HUES64 (cell line): ENCODE measurements around the gene TRMT1L.
A peak's percentile ranks its signal among the peaks of the same experiment; 100 is the strongest.

ENCODE experiments used
- H3K27ac ChIP-seq: 2 replicates; pipeline ENCODE4 v1.7.0; 2013; ENCODE audit warnings: low read depth, low read length, inconsistent platforms
- H3K27me3 ChIP-seq: 2 replicates; pipeline ENCODE4 v1.6.1; 2013; ENCODE audit warnings: mild to moderate bottlenecking, low read length; ENCODE audit not compliant: insufficient read depth
- H3K36me3 ChIP-seq: 2 replicates; pipeline ENCODE4 v1.6.1; 2013; ENCODE audit warnings: mild to moderate bottlenecking, low read length; ENCODE audit not compliant: insufficient read depth
- H3K4me1 ChIP-seq: 2 replicates; pipeline ENCODE4 v1.6.1; 2013; ENCODE audit warnings: mild to moderate bottlenecking, low read length, moderate library complexity; ENCODE audit not compliant: insufficient read depth
- H3K4me3 ChIP-seq: 2 replicates; pipeline ENCODE4 v1.5.1; 2013; ENCODE audit warnings: mild to moderate bottlenecking, low read length, moderate library complexity
- H3K9ac ChIP-seq: 2 replicates; pipeline ENCODE4 v1.6.1; 2013; ENCODE audit warnings: mild to moderate bottlenecking, low read depth, low read length
- H3K9me3 ChIP-seq: 2 replicates; pipeline ENCODE4 v1.6.1; 2013; ENCODE audit warnings: low read depth, low read length; ENCODE audit not compliant: insufficient read depth
- WGBS: fragments of 150-250, 120-280 bp; methylation state at CpG from one replicate; pipeline ENCODE4 v1.1.7; 2013; ENCODE audit warnings: missing lambda C conversion rate; 5-methylcytosine and 5-hydroxymethylcytosine counted together

TRMT1L gene

DNA sequence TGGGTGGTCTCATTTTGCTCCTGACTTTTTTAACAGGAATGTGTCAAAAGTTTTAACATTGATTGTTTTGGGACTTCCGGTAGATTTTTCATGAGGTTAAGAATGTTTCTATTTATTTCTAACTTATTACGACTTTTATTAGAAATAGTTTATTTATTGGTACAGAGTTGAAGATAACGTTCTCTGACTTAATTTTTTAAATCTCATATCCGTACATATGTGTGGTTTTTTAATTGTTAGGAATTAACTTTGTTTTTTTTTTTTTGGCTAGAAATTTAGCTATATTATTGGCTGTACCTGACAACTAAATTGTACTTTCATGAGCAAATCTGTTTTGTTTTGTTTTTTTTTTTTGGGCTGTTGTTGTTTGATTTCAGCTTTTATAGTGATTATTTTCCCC is 79.4 kb downstream of the TRMT1L start:
- WGBS = 100% methylated on average over 1 of the region's 4 CpGs
- Histone ChIP-seq H3K4me1 (peaks cover 38% of the 10 kb centered on the region), H3K36me3 (no peaks in the 10 kb centered on the region)

DNA sequence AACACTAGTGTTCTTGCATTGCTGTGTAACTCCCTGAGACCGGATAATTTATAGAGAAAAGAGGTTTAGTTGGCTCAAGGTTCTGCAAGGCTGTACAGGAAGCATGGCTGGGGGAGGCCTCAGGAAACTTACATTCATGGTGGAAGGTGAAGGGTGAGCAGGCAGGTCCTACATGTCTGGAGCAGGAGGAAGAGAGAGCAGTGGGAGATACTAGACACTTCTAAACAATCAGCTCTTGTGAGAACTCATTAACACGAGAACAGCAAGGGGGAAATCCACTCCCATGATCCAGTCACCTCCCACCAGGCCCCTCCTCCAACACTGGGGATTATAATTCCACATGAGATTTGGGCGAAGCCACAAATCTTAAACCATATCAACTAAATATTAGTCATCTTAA is 81.3 kb downstream of the TRMT1L start:
- Histone ChIP-seq H3K27me3 (no peaks in the 10 kb centered on the region), H3K4me1 (peaks cover 51% of the 10 kb centered on the region), H3K27ac (peak overlapping the region; percentile 60), H3K4me3 (no peak overlapping the region), H3K36me3 (no peaks in the 10 kb centered on the region), H3K9ac (0 out of 2 replicates have a peak overlapping the region, but pooled peaks have one; percentile 8), H3K9me3 (no peaks in the 10 kb centered on the region)
- 82% methylated on average over 3 of the region's 3 CpGs for WGBS

More for the DNA sequence above, 79.4 kb downstream of the TRMT1L start:
- Histone ChIP-seq H3K9me3 (no peaks in the 10 kb centered on the region), H3K4me3 (no peak overlapping the region), H3K27ac (no peak overlapping the region; the same call in 1 of the 2 replicates), H3K9ac (no peak overlapping the region), H3K27me3 (no peaks in the 10 kb centered on the region)

DNA sequence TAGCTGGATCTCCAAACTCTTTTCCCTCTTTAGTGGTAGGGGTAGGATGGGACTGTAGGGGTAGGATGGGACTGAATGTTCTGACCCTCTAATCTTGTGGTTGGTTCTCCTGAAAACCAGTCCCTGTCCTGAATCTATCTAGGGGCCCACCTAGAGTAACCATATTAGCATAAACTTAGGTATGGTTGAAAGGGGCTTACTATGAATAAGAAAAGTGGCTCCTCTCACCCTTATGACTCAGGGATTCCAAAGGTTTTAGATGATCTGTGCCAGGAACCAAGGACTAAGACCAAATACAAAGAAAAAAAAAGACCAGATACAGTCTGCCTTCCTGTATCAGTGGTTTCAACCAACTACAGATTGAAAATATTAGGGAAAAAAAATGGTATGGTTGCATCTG is 82.4 kb downstream of the TRMT1L start:
- Histone ChIP-seq H3K9ac (peak overlapping the region; percentile 35; the same call in 1 of the 2 replicates), H3K4me1 (peaks cover 59% of the 10 kb centered on the region), H3K27ac (peak overlapping the region; percentile 60), H3K27me3 (no peaks in the 10 kb centered on the region), H3K36me3 (no peaks in the 10 kb centered on the region), H3K9me3 (no peaks in the 10 kb centered on the region), H3K4me3 (peak overlapping the region; percentile 16; the same call in 1 of the 2 replicates)

- H3K36me3 ChIP-seq = no peaks in the 10 kb centered on the region
- H3K27ac ChIP-seq = peak overlapping the region; percentile 60
- H3K9me3 ChIP-seq = no peaks in the 10 kb centered on the region
- 96% methylated on average over 1 of the region's 2 CpGs for WGBS
- no peak overlapping the region for H3K4me3 ChIP-seq
- no peaks in the 10 kb centered on the region for H3K27me3 ChIP-seq
- peaks cover 59% of the 10 kb centered on the region for H3K4me1 ChIP-seq
- H3K9ac ChIP-seq = no peak overlapping the region
These were observed 83.0 kb downstream of the TRMT1L start for GRCh38 chr1:185073725-185074124.

GRCh38 chr1:185070051-185070450 is 86.7 kb downstream of the TRMT1L start:
- Histone ChIP-seq H3K9me3 (no peaks in the 10 kb centered on the region), H3K4me3 (no peak overlapping the region), H3K9ac (no peak overlapping the region), H3K27ac (peak overlapping the region; percentile 50; the same call in 1 of the 2 replicates), H3K27me3 (no peaks in the 10 kb centered on the region), H3K36me3 (peaks cover 7% of the 10 kb centered on the region; the same call in 1 of the 2 replicates), H3K4me1 (peaks cover 43% of the 10 kb centered on the region)

DNA sequence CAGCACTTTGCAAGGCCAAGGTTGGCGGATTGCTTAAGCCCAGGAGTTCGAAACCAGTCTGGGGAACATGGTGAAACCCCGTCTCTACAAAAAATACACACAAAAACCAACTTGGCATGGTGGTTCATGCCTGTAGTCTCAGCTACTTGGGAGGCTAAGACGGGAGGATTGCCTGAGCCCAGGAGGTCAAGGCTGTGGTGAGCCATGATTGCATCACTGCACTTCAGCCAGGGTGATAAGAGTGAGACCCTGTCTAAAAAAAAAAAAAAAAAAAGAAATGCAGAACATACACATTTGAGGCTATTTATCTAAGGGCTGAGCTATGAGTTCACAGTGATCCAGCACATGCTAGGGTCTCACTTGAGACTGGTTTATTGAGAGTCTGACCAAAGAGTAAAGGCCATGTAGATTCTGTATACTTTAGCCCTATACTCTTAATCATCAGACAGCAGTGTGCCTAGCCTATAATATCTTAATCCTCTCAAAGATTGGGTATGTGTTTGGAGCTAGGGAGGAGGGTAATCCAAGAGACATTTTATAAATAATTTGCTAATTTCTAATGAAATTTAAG is 87.5 kb downstream of the TRMT1L start:
- peaks cover 6% of the 10 kb centered on the region; the same call in 1 of the 2 replicates for H3K9me3 ChIP-seq
- H3K36me3 ChIP-seq = peaks cover 7% of the 10 kb centered on the region; the same call in 1 of the 2 replicates
- H3K4me1 ChIP-seq = peaks cover 36% of the 10 kb centered on the region
- no peak overlapping the region for H3K9ac ChIP-seq
- WGBS = 97% methylated on average over 4 of the region's 4 CpGs
- H3K27me3 ChIP-seq = no peaks in the 10 kb centered on the region
- H3K27ac ChIP-seq = no peak overlapping the region
- no peak overlapping the region for H3K4me3 ChIP-seq

- Histone ChIP-seq H3K27ac (no peak overlapping the region), H3K4me3 (no peak overlapping the region), H3K9me3 (peaks cover 15% of the 10 kb centered on the region), H3K36me3 (peaks cover 10% of the 10 kb centered on the region), H3K27me3 (no peaks in the 10 kb centered on the region), H3K9ac (no peak overlapping the region), H3K4me1 (peaks cover 26% of the 10 kb centered on the region)
These were observed 88.4 kb downstream of the TRMT1L start for GRCh38 chr1:185068341-185068740.
